Activated CD4-positive, alpha-beta T cell treated with anti-CD3 and anti-CD28 coated beads for 4 hours (primary cell): ENCODE data around the gene C16orf96.
"Not testable (repeated sequence)": the region's sequence is repeated elsewhere in the genome, so short reads cannot be mapped to it uniquely, and the experiment has no call there.

Source experiments
- DNase-seq, 2 donors: peaks; one replicate each; pipeline ENCODE4 v3.0.0-alpha.2; 2020

The C16orf96 gene

GRCh38 chr16:4570086-4570485 is 13.9 kb downstream of the C16orf96 start:
- DNase-seq = no peak

DNA sequence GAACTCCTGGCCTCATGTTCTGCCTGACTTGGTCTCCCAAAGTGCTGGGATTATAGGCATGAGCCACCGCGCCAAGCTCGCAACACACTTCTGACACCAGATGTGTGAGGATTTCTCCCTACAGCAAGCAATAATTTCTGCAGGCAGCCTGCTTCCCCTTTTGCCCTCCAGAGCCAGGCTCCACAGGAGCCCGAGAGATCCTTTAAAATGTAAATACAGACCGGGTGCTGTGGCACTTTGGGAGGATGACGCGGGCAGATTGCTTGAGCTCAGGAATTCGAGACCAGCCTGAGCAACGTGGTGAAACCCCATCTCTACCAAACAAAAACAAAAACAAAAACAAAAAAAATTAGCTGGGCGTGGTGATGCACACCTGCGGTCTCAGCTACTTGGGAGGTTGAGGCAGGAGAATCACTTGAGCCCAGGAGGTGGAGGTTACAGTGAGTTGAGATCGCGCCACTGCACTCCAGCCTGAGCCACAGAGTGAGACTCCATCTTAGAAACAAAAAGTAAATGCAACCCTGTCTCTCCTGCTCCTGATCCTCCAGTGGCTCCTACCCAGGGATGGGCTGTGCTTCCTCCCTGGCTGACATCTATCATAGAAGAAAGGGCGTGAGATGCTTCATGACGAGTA is 14.7 kb downstream of the C16orf96 start:
- no peak for DNase-seq

GRCh38 chr16:4572715-4573114 is 16.6 kb downstream of the C16orf96 start:
- no peak for DNase-seq

GRCh38 chr16:4573926-4574325 is 17.8 kb downstream of the C16orf96 start:
- DNase-seq = not testable (repeated sequence)

GRCh38 chr16:4574919-4575705 is 19.0 kb downstream of the C16orf96 start:
- no peak for DNase-seq

DNA sequence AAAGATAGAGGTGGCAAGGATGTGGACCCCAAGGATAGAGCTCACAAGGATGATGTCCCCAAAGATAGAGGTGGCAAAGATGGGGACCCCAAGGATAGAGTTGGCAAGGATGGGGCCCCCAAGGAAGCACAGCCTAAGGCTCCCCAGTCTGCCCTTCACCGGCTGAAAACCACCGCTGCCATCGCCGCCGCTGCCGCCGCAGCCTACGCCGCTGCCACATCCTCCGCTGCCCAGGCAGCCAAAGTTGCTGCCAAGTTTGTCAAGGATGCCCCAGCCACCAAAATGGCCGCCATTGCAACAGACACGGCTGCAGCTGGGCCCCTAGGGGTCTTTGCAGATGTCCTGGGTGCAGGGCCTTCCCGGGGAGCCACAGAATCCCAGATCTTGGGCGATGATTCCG is 19.9 kb downstream of the C16orf96 start:
- no peak for DNase-seq

- no peak for DNase-seq
Observed at GRCh38 chr16:4578961-4579530, 22.9 kb downstream of the C16orf96 start.

GRCh38 chr16:4580250-4580649 is 24.1 kb downstream of the C16orf96 start:
- DNase-seq = no peak

- no peak for DNase-seq
Observed at GRCh38 chr16:4583906-4584305, 27.8 kb downstream of the C16orf96 start.

GRCh38 chr16:4586291-4586690 is 30.2 kb downstream of the C16orf96 start:
- no peak for DNase-seq

- no peak for DNase-seq
Observed at GRCh38 chr16:4588386-4588785, 32.2 kb downstream of the C16orf96 start.

DNA sequence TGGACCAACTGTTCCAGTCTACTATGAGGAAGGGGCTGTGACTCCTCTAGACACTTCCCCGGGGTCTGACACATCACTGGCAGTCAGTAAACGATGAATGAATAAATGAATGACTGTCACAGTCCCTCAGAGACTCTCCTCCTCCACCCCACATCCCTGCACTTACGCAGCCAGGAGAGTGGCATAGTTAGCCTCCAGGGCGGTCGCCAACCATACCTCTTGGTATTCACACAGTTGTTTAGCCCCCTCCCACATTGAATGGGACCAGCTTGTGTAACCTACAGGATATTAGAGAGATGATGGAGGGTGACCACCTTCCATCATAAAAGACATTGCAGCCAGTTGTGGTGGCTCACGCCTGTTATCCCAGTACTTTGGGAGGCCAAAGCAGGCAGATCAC is 32.8 kb downstream of the C16orf96 start:
- DNase-seq = no peak

- no peak for DNase-seq
Observed at GRCh38 chr16:4591191-4591590, 35.1 kb downstream of the C16orf96 start.

- DNase-seq = no peak
Observed at GRCh38 chr16:4591706-4592470, 35.7 kb downstream of the C16orf96 start.

DNA sequence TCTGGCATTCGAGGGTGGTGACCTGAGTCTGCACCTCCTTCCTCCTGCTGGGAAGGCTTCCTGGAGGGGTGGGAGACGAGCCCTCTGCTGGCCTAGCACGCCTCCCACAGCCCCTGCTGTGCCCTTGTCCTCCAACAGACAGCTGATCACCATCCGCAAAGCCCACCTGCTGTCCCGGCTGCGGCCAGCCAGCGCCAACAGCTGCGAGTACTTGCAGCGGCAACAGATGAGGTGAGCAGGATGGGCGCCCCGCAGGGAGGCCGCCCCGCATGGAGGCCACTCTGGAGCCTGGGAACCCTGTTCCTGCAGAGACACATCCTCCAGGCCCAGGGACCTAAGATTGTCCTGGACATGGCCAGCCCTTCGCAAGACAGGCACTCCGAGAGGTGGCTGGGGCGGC is 36.9 kb downstream of the C16orf96 start:
- DNase-seq = no peak

- no peak for DNase-seq
Observed at GRCh38 chr16:4594433-4595410, 38.6 kb downstream of the C16orf96 start.

- no peak for DNase-seq
Observed at GRCh38 chr16:4597174-4597573, 41.0 kb downstream of the C16orf96 start.

DNA sequence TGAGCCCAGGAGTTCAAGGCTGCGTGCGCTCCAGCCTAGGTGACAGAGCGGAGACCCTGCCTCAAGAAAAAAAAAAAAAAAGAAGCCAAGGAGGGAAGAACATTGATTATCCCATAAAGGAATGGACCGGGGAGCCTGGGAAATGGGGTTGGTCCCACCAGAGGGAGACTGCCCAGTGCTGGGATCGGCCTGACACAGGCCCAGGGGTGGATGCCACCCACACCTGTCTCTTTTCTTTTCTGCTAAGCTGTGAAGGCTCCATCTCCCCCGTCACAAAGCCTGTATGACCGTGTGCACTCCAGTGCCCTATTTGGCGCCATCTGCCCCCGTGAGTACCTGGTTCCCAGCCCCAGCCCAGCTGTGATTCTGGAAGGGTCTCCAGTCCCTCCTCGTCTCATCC is 42.9 kb downstream of the C16orf96 start:
- no peak for DNase-seq

- DNase-seq = no peak
Observed at GRCh38 chr16:4599545-4599944, 43.4 kb downstream of the C16orf96 start.

GRCh38 chr16:4601036-4601863 is 45.1 kb downstream of the C16orf96 start:
- DNase-seq = no peak

GRCh38 chr16:4601864-4602186 is 45.7 kb downstream of the C16orf96 start:
- DNase-seq = no peak
